Dedifferentiated amniotic fluid mesenchymal stem cell (primary cell): ENCODE measurements around the gene ANKRD65.
"Not testable (repeated sequence)": the region's sequence is repeated elsewhere in the genome, so short reads cannot be mapped to it uniquely, and the experiment has no call there.

ENCODE experiments used
- DNase-seq: peaks from one replicate; pipeline ENCODE4 v3.0.0-alpha.2; 2016; ENCODE audit errors: extremely low spot score

ANKRD65 gene

DNA sequence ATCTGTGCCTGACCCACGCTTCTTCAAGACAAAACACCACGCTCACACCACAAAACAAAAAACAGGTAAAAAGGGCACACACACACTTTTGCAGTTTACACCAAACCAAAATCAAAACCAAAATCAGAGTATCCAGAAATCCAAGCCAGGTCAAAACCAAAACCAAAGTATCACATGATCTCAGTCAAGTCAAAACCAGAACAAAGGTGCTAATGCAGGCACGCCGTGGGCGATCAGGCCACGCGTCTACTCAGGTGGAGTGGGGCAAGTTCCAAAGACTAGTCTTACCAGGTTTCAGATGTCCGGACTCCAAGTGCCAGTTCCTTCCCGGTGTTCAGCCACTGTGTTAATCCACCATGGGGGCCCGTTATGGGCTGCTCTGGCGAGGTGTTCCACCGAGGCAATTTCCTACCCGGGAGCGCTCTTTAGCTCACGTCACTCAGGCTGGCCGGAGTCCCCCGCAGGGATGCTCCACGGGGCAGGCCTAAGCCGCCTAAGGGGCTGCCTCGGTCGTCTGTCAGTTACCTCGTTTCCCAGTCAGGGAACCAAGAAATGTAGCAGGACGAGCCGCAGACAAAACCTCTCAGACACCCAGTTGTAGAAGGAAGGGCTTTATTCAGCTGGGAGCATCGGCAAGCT is 3.1 kb downstream of the ANKRD65 start:
- not testable (repeated sequence) for DNase-seq

DNA sequence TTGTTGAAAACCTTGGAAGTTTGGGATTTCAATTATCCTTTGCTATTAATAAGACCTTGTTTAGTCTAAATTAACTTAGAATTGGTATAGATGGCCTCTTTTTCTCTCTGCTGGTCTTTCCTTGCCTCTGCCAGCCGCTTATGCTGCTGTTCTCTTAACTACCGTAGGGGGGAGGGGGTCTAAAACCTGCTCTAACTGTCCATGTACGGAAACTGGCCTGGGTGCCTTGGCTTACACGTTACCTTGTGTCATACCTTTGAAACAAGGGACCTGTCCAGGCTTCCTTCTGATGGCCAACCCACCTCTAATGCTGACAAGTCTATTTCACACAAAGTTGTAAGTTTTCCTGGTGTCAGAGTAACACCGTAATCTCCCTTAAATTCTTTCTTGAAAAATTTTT is 3.7 kb downstream of the ANKRD65 start:
- DNase-seq = not testable (repeated sequence)

- DNase-seq = no peak
These were observed 5.3 kb downstream of the ANKRD65 start for GRCh38 chr1:1415751-1416150.

GRCh38 chr1:1412311-1412902 is 8.7 kb downstream of the ANKRD65 start:
- not testable (repeated sequence) for DNase-seq

- no peak for DNase-seq
These were observed 9.4 kb downstream of the ANKRD65 start for GRCh38 chr1:1411626-1412025.

GRCh38 chr1:1410238-1410637 is 10.8 kb downstream of the ANKRD65 start:
- DNase-seq = not testable (repeated sequence)

GRCh38 chr1:1407636-1408318 is 13.3 kb downstream of the ANKRD65 start:
- no peak for DNase-seq

DNA sequence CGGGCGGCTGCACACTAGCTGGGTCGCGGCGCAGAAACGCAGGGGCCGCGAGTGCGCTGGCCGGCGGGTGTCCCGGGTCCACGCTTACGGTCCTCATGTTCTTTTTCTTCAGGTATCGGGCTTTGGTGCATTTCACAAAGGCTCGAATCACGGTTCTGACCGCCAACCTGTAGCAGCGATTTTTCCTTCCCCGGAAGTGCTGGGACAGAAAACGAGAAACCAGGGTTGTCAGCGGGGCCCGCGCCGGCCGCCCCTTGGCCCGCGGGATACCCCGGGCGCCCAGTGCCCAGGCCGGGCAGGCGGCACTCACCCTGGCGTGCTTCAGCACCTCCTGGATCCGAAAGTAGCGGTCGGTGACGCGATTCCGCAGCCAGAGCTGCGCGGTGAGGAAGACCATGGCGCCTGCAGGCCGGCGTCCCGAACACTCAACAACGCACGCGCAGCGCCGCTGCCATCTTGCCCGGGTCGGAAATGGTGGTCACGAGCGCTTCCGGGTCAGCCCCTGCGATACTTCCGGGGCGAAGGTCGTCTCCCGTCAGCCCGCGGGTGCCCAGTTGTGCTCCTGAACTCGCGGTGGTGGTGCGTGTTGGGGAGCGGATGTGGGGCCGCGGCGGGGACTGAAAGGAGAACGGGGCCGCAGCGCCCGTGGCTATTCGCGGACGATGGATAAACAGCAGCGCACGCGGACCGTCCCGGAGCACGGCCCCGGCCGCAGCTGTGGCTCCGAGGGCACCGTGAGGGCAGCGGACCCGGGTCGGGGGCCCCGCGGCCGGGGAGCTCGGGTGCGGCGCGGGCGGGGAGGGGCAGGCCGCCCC is 14.0 kb downstream of the ANKRD65 start, which contains the start of gene MRPL20:
Gene MRPL20, minus strand, starts transcription at position 473 of the 815 bp plus-strand sequence. Its CDS starts 76 bp downstream, at position 397.
- peak; percentile 88 for DNase-seq

DNA sequence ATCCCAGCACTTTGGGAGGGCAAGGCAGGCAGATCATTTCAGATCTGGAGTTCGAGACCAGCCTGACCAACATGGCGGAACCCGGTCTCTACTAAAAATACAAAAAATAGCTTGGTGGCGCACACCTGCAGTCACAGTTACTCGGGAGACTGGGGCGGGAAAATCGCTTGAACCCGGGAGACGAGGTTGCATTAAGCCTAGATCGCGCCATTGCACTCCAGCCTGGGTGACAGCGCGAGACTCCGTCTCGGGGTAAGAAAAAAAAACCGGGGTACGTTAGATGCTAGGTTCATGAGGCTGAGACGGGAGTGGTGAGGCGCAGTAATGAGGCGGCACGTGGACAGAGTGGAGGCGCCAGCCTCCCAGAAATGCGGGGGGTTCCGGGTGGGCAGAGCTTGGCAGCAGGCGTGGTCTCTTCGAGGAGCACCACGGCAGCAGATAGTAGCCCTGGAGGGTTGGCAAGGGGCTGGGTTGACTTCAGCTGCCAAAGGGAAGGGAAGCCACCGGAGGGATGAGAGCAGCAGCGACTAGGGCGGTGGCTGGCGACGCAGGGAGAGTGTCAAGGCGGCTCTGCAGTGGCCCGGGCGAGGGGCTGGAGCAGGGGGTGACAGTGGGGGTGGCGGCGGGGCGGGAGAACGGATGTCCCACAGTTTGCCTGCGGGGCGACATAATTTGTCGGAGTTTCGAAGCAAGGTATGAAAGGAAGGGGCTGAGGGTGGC is 14.8 kb downstream of the ANKRD65 start:
- DNase-seq = no peak

GRCh38 chr1:1403653-1404052 is 17.4 kb downstream of the ANKRD65 start:
- no peak for DNase-seq

DNA sequence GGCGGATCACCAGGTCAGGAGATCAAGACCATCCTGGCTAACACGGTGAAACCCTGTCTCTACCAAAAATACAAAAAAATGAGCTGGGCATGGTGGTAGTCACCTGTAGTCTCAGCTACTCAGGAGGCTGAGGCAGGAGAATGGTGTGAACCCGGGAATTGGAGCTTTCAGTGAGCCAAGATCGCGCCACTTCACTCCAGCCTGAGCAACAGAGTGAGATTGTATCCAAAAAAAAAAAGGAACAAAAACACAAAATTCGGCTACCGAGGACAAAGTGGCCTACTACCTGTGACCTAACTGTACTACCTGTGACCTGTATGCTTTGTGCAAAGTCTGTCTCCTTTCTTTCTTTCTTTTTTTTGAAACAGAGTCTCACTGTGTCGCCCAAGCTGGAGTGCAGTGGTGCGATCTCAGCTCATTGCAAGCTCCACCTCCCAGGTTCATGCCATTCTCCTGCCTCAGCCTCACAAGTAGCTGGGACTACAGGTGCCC is 18.1 kb downstream of the ANKRD65 start:
- not testable (repeated sequence) for DNase-seq

GRCh38 chr1:1402072-1402900 is 18.8 kb downstream of the ANKRD65 start:
- DNase-seq = peak; percentile 52

DNA sequence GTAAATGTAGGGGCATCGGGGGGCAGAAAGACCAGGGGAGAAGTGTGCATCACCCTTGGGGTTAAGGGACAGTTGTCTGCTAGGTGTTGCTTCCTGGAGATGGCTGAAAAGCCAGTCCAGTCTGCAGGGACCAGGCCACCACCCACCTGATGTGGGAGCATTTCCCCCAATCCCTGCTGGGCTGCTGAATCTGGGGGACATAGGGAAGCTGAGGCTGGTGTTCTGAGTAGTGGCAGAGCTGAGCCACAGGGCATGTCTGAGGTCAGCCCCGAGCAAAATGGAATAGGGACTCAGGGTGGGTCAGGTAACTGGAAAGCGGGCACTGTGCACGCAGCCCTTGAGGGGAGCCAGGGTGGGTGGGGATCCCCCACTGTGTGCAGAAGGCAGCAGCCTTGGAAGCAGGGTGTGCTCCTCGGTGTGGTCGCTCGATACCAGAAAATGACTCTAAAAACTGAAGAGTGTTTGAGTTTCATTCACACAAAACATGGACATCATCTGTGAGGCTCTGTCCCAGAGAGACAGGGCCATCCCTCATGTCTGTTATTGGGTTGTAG is 19.5 kb downstream of the ANKRD65 start:
- no peak for DNase-seq

DNA sequence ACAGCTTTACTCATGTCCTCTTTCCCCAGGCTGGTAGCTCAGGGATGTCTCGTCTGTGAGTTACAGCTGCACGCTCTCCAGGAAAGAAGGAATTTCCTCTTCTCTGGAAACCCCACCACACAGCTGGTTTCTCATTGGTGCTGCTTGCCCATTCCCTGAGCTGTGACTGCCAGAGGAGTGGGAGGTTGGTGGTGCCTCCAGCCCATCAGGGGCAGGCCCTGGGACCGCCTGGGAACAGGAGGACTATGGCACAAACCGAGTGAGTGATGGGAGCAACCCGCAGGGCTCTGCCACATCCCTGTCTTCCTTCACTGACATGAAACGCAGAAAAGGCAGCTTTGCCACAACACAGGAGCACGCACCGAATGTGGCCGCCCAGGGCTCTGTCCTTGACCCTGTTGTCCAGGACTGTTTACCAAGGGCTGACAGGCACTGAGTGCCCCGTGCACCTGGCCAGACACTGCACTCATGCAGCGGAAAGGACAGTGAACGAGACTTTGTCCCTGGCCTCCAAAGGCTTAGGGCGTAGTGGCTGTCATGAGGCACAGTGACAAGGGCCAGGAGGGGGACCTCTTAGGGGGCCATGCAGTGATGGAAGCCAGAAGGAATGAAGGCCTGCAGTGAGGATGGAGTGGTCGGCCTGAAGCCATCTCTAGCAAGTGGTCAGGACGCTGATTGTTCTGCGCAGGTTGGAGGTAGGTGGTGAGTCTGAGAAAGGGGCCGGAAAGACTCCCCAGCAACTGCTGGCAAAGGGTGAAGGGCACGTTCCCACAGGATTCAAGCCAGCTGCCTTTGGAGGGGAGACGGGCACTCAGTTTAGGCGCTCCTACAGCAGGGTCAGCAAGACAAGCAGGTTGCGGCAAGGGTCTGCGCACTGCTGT is 20.3 kb downstream of the ANKRD65 start:
- DNase-seq = no peak

DNA sequence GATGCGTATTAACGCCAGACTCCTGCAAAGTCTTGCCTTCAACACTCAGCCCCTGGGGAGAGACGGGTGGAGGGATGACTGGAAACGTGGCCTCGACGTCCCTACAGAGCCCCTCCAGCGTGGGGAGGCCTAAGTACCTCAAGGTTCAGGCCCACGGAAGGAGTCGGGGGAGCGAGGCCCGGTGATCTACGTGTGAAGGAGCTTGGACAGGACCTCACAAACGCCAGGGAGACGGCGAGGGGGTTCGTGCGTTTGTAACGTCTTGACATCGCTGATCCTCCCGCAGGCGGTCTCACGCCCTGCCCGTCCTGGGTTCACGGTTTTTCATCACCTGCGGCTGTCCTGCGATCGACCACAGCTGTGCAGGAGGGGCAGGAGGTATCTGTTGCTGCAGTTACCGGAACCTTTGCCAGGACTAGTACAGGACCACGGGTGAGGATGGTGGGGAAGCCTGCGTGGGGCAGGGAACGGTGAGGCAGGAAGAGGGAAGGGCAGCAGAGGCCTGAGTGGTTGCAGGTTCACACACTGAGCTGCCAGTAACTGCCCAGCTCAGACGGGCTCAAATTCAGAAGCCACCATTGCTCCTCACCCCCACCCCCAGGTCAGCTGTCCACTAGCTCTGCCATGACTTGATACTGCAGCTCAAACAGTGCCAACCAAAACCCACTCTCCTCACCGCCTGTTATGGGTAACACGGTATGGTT is 21.1 kb downstream of the ANKRD65 start:
- no peak for DNase-seq

DNA sequence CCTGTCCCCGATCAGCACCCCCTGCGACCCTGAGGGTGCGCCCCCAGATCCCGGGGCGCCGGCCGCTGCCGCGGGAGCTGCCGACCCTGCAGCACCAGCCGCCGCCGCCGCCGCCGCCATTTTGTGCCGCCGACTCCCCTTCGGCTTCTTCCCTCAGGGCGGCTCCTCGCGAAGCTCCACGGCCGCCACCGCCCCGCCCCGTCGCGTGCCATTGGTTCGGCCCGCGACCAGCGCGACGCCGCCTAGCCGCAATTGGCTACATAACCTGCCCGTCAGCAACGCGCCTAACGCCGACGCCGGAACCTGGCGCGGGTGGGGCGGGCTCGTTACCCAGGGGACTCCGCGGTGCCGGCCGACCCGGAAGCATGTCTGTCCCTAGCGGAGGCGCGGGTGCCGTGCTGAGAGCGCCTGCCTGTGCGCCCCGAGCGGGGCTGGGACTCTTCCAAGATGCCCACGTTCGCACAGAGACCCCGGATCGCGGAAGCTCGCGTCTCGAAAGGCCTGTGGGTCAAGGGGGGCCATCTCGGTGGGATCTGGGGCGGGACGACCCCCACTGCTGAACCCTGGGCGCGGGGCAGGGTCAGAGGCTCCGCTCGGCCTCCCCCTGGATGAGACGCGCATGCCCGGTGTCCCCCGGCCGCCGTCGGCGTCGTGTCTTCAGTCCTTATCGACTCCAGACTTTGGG is 21.7 kb downstream of the ANKRD65 start, which contains the start of gene CCNL2:
Gene CCNL2, minus strand, starts transcription at position 149 of the 685 bp plus-strand sequence. Its CDS starts 29 bp downstream, at position 120.
- DNase-seq = peak; percentile 97

- DNase-seq = no peak
These were observed 22.3 kb downstream of the ANKRD65 start for GRCh38 chr1:1398677-1399186.
